Measurements from ENCODE around the gene SCYL1.

Gene SCYL1

DNA sequence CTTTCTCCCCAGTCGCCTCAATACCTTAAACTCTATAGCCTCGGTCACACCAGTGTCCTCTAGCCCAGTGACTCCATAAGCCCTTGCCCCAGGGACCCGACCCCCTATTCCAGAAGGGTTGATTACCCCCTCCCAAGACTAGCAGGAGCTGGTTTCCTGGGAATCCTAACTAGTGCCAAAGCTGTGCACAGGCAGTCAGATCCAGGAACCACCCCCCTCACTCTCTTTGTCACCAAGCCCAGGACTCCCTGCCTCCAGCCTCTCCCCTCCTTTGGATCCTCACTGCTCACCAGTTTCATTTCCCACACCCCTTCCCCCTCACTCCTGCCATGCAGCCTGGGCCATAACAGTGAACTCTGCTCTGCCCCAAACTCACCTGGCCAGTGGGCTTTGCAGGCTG is 23.5 kb downstream of the SCYL1 start:
- Histone ChIP-seq H3K36me3 (ENCODE audit: control insufficient read depth, insufficient read depth, low read length) (no peaks in the 10 kb centered on the region), H3K4me2 (ENCODE audit: low read length) (no peak overlapping the region), H3K79me2 (peaks cover 3% of the 10 kb centered on the region), H3K27me3 (ENCODE audit: control insufficient read depth, insufficient read depth, low read length) (no peaks in the 10 kb centered on the region), H3K4me1 (no peaks in the 10 kb centered on the region), H3K4me3 (ENCODE audit: low read depth, low read length) (no peak overlapping the region), H3K27ac (no peak overlapping the region), H3K9me3 (ENCODE audit: control insufficient read depth, low read length) (no peaks in the 10 kb centered on the region), H3K9ac (no peak overlapping the region), H2AFZ (no peak overlapping the region)
- TF ChIP-seq, protein P1, sequence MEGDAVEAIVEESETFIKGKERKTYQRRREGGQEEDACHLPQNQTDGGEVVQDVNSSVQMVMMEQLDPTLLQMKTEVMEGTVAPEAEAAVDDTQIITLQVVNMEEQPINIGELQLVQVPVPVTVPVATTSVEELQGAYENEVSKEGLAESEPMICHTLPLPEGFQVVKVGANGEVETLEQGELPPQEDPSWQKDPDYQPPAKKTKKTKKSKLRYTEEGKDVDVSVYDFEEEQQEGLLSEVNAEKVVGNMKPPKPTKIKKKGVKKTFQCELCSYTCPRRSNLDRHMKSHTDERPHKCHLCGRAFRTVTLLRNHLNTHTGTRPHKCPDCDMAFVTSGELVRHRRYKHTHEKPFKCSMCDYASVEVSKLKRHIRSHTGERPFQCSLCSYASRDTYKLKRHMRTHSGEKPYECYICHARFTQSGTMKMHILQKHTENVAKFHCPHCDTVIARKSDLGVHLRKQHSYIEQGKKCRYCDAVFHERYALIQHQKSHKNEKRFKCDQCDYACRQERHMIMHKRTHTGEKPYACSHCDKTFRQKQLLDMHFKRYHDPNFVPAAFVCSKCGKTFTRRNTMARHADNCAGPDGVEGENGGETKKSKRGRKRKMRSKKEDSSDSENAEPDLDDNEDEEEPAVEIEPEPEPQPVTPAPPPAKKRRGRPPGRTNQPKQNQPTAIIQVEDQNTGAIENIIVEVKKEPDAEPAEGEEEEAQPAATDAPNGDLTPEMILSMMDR (IDR thresholded peaks at IDR 0.05): no peak

DNA sequence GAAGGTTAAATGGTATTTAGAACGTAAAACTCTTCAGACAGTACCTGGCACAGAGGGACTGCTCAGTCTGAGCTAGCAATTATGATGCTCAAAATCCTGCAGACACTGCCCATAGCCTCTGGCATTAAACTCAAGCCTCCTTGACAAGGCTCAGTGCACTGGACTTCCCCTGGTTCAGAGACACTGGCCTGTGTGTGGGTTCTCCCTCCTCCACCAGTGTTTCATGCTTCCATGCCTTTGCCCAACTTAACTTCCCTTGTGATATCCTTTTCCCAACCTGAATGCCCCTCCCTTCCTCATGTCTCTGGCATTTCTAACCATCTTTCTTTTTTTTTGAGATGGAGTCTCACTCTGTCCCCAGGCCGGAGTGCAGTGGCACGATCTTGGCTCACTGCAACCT is 24.2 kb downstream of the SCYL1 start:
- Histone ChIP-seq H3K36me3 (ENCODE audit: control insufficient read depth, insufficient read depth, low read length) (no peaks in the 10 kb centered on the region), H3K79me2 (peaks cover 3% of the 10 kb centered on the region), H3K4me1 (no peaks in the 10 kb centered on the region), H3K27ac (no peak overlapping the region), H3K27me3 (ENCODE audit: control insufficient read depth, insufficient read depth, low read length) (no peaks in the 10 kb centered on the region), H3K4me2 (ENCODE audit: low read length) (no peak overlapping the region), H3K9me3 (ENCODE audit: control insufficient read depth, low read length) (no peaks in the 10 kb centered on the region), H2AFZ (no peak overlapping the region), H3K9ac (no peak overlapping the region), H3K4me3 (ENCODE audit: low read depth, low read length) (no peak overlapping the region)
- TF ChIP-seq, protein P1 (IDR thresholded peaks at IDR 0.05): no peak

DNA sequence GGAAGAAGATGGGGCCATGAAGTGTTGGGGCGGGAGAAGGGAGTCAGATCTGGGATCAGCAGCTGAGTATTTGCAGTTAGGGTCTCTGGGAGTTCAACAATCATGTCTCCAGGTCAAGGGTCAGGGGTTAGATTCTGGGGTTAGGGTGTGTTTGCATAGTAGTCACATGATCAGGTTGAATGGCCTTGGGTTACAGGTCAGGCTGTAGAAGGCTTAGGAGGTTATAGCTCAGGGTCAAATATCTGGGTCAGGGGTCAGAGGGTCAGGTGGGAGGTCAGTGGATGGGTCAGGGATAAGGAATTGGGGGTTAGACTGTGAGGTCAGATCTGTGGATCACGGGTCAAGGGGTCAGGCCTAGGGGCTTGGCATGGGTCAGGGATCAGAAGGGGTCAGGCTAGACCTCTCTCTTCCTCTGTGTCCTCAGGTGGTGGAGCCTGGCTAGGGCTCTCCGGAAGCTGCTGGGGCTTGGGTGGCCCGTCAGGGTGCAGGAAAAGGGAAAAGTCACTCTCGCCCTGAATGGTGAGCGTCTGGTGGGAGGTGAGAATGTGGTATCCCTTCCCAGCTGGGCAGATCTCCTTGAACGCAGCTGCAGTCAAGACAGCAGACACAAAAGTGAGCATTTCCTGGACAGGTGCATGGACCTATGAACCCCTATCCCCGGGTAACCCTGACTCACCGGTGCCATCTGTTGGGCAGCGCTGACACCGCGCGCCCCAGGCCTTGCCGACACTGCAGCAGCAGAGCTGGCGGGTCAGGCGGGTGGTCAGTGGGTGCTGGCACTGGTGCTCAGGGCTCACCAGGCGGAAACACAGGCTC is 26.9 kb downstream of the SCYL1 start:
- Histone ChIP-seq H3K27ac (no peak overlapping the region), H3K4me3 (ENCODE audit: low read depth, low read length) (no peak overlapping the region), H3K79me2 (peaks cover 3% of the 10 kb centered on the region), H3K36me3 (ENCODE audit: control insufficient read depth, insufficient read depth, low read length) (no peaks in the 10 kb centered on the region), H3K4me1 (peaks cover 9% of the 10 kb centered on the region), H2AFZ (no peak overlapping the region), H3K27me3 (ENCODE audit: control insufficient read depth, insufficient read depth, low read length) (no peaks in the 10 kb centered on the region), H3K9ac (no peak overlapping the region), H3K4me2 (ENCODE audit: low read length) (no peak overlapping the region), H3K9me3 (ENCODE audit: control insufficient read depth, low read length) (no peaks in the 10 kb centered on the region)
- TF ChIP-seq, protein P1 (IDR thresholded peaks at IDR 0.05): peak; percentile 51

DNA sequence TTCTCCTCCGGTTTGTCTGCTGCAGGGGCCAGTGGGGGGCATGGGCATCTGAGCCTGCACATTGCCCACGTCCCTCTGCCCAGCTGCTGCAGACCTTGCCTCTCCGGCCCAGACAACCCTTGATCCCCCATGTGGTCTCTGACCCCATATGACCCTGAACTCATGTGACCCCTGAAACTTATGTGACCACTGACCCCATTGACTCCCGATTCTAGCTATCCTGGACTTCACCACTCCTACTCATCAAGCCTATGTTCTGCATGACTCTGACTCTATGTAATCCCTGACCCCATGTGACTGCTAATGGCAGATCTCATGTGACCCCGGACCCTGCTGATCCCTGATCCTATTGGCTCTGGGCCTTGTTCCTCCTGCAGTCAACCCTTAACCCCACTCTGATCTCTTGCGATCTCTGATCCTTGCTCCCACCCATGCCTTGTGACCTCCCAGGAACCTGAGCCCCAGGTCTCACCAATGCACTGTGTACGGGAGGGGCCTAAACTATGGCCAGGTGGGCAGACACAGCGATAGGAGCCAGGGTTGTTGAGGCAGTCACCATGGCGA is 27.6 kb downstream of the SCYL1 start:
- Histone ChIP-seq H3K79me2 (peaks cover 3% of the 10 kb centered on the region), H3K36me3 (ENCODE audit: control insufficient read depth, insufficient read depth, low read length) (no peaks in the 10 kb centered on the region), H3K4me2 (ENCODE audit: low read length) (no peak overlapping the region), H2AFZ (no peak overlapping the region), H3K27ac (no peak overlapping the region), H3K27me3 (ENCODE audit: control insufficient read depth, insufficient read depth, low read length) (no peaks in the 10 kb centered on the region), H3K9ac (no peak overlapping the region), H3K9me3 (ENCODE audit: control insufficient read depth, low read length) (no peaks in the 10 kb centered on the region), H3K4me1 (peaks cover 9% of the 10 kb centered on the region), H3K4me3 (ENCODE audit: low read depth, low read length) (no peak overlapping the region)
- TF ChIP-seq, protein P1 (IDR thresholded peaks at IDR 0.05): no peak
